ENCODE measurements around the gene OPTN.

DNA sequence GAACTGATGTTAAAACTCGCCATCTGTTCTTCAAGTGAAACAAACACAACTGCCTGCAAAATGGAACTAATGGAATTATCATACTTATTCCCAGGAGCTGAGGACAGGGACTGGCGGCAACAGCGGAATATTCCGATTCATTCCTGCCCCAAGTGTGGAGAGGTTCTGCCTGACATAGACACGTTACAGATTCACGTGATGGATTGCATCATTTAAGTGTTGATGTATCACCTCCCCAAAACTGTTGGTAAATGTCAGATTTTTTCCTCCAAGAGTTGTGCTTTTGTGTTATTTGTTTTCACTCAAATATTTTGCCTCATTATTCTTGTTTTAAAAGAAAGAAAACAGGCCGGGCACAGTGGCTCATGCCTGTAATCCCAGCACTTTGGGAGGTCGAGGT, 36.7 kb downstream of the OPTN start:
- TF ChIP-seq, protein P1, sequence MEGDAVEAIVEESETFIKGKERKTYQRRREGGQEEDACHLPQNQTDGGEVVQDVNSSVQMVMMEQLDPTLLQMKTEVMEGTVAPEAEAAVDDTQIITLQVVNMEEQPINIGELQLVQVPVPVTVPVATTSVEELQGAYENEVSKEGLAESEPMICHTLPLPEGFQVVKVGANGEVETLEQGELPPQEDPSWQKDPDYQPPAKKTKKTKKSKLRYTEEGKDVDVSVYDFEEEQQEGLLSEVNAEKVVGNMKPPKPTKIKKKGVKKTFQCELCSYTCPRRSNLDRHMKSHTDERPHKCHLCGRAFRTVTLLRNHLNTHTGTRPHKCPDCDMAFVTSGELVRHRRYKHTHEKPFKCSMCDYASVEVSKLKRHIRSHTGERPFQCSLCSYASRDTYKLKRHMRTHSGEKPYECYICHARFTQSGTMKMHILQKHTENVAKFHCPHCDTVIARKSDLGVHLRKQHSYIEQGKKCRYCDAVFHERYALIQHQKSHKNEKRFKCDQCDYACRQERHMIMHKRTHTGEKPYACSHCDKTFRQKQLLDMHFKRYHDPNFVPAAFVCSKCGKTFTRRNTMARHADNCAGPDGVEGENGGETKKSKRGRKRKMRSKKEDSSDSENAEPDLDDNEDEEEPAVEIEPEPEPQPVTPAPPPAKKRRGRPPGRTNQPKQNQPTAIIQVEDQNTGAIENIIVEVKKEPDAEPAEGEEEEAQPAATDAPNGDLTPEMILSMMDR (IDR thresholded peaks at IDR 0.05; ENCODE audit: poor library complexity, severe bottlenecking), result no peak
- no peak for TF ChIP-seq MXI1 (conservative IDR thresholded peaks at IDR 0.05; ENCODE audit: poor library complexity, severe bottlenecking)
- TF ChIP-seq REST (IDR thresholded peaks at IDR 0.05; ENCODE audit: borderline replicate concordance), result no peak
- TF ChIP-seq EZH2 (IDR thresholded peaks at IDR 0.05; ENCODE audit: borderline replicate concordance, insufficient read depth, low read length, poor library complexity, severe bottlenecking), result no peak
- no peak for TF ChIP-seq EP300 (conservative IDR thresholded peaks at IDR 0.05; ENCODE audit: poor library complexity, severe bottlenecking)
- no peak for TF ChIP-seq RAD21 (conservative IDR thresholded peaks at IDR 0.05)
